ENCODE measurements around the gene COG1.

The COG1 gene

GRCh38 chr17:73158133-73158532 is 34.7 kb upstream of the COG1 start:
- H3K4me1 ChIP-seq (ENCODE audit: control insufficient read depth, insufficient read depth, low read depth, low read length): peaks cover 6% of the 10 kb centered on the region
- H3K23ac ChIP-seq (ENCODE audit: low read length in 2 of 2): no peak overlapping the region
- no peak overlapping the region for H3K4me3 ChIP-seq (ENCODE audit: insufficient read depth in 1 of 2, low read depth in 1 of 2, low read length in 2 of 2)
- no peak overlapping the region for H3K4me2 ChIP-seq (ENCODE audit: low read length, poor library complexity, severe bottlenecking)
- no peak overlapping the region for H2BK15ac ChIP-seq (ENCODE audit: low read depth, poor library complexity, severe bottlenecking)
- WGBS: 81% methylated on average over 2 of the region's 2 CpGs
- no peak overlapping the region for H2BK5ac ChIP-seq (ENCODE audit: low read depth, low read length, poor library complexity, severe bottlenecking)
- H3K18ac ChIP-seq (ENCODE audit: low read depth in 1 of 2, low read length in 2 of 2): no peak overlapping the region
- no peak overlapping the region for H4K8ac ChIP-seq (ENCODE audit: low read length)
- no peak overlapping the region for H3K27ac ChIP-seq (ENCODE audit: low read length, poor library complexity, severe bottlenecking)
- H3K4ac ChIP-seq (ENCODE audit: low read depth in 1 of 2, low read length in 2 of 2): no peak overlapping the region
- no peak overlapping the region for H2AK5ac ChIP-seq (ENCODE audit: low read length, severe bottlenecking)
- H2BK120ac ChIP-seq (ENCODE audit: low read depth, low read length): no peak overlapping the region
- no peak overlapping the region for H2AFZ ChIP-seq (ENCODE audit: low read depth, low read length)
- H3K27me3 ChIP-seq (ENCODE audit: control insufficient read depth in 1 of 2, insufficient read depth in 1 of 2, low read length in 2 of 2): peaks cover 20 to 37% of the 10 kb centered on the region in 2 experiments
- no peak for DNase-seq
- H3K9me3 ChIP-seq (ENCODE audit: control insufficient read depth, low read length): no peaks in the 10 kb centered on the region
- no peak overlapping the region for H4K91ac ChIP-seq (ENCODE audit: low read length)
- H3K9ac ChIP-seq (ENCODE audit: low read length): no peak overlapping the region
- no peak overlapping the region for H3K14ac ChIP-seq (ENCODE audit: low read length in 2 of 2)
- H3K79me1 ChIP-seq (replicated peaks; ENCODE audit: low read length, poor library complexity, severe bottlenecking): no peaks in the 10 kb centered on the region
- H2BK12ac ChIP-seq (ENCODE audit: low read length in 2 of 2): no peak overlapping the region
- H3K36me3 ChIP-seq (ENCODE audit: control insufficient read depth in 1 of 2, insufficient read depth in 2 of 2, low read depth in 1 of 2, low read length in 2 of 2): no peaks in the 10 kb centered on the region

GRCh38 chr17:73160980-73161630 is 31.8 kb upstream of the COG1 start:
- Histone ChIP-seq H3K79me1 (replicated peaks; ENCODE audit: low read length, poor library complexity, severe bottlenecking) (no peaks in the 10 kb centered on the region), H2BK12ac (ENCODE audit: low read length in 2 of 2) (no peak overlapping the region), H4K8ac (ENCODE audit: low read length) (no peak overlapping the region), H2AFZ (ENCODE audit: low read depth, low read length) (no peak overlapping the region), H3K14ac (ENCODE audit: low read length in 2 of 2) (no peak overlapping the region), H4K91ac (ENCODE audit: low read length) (no peak overlapping the region), H2AK5ac (ENCODE audit: low read length, severe bottlenecking) (no peak overlapping the region), H3K27ac (ENCODE audit: low read length, poor library complexity, severe bottlenecking) (no peak overlapping the region), H3K4me2 (ENCODE audit: low read length, poor library complexity, severe bottlenecking) (no peak overlapping the region), H3K9ac (ENCODE audit: low read length) (no peak overlapping the region), H3K36me3 (ENCODE audit: control insufficient read depth in 1 of 2, insufficient read depth in 2 of 2, low read depth in 1 of 2, low read length in 2 of 2) (no peaks in the 10 kb centered on the region), H3K4me1 (ENCODE audit: control insufficient read depth, insufficient read depth, low read depth, low read length) (peaks cover 24% of the 10 kb centered on the region), H2BK15ac (ENCODE audit: low read depth, poor library complexity, severe bottlenecking) (no peak overlapping the region), H3K18ac (ENCODE audit: low read depth in 1 of 2, low read length in 2 of 2) (no peak overlapping the region), H3K23ac (ENCODE audit: low read length in 2 of 2) (no peak overlapping the region), H3K4ac (ENCODE audit: low read depth in 1 of 2, low read length in 2 of 2) (no peak overlapping the region), H3K9me3 (ENCODE audit: control insufficient read depth, low read length) (no peaks in the 10 kb centered on the region), H3K27me3 (ENCODE audit: control insufficient read depth in 1 of 2, insufficient read depth in 1 of 2, low read length in 2 of 2) (peaks cover 47 to 65% of the 10 kb centered on the region in 2 experiments), H2BK120ac (ENCODE audit: low read depth, low read length) (no peak overlapping the region), H2BK5ac (ENCODE audit: low read depth, low read length, poor library complexity, severe bottlenecking) (no peak overlapping the region), H3K4me3 (ENCODE audit: insufficient read depth in 1 of 2, low read depth in 1 of 2, low read length in 2 of 2) (no peak overlapping the region)
- DNase-seq: no peak
- WGBS: 50% methylated on average over 2 of the region's 3 CpGs

GRCh38 chr17:73163043-73163442 is 29.8 kb upstream of the COG1 start:
- no peak for DNase-seq
- H2AK5ac ChIP-seq (ENCODE audit: low read length, severe bottlenecking): no peak overlapping the region
- H3K4me2 ChIP-seq (ENCODE audit: low read length, poor library complexity, severe bottlenecking): no peak overlapping the region
- no peak overlapping the region for H2AFZ ChIP-seq (ENCODE audit: low read depth, low read length)
- H3K23ac ChIP-seq (ENCODE audit: low read length in 2 of 2): no peak overlapping the region
- H3K4me3 ChIP-seq (ENCODE audit: insufficient read depth in 1 of 2, low read depth in 1 of 2, low read length in 2 of 2): no peak overlapping the region
- H3K27ac ChIP-seq (ENCODE audit: low read length, poor library complexity, severe bottlenecking): no peak overlapping the region
- H3K14ac ChIP-seq (ENCODE audit: low read length in 2 of 2): no peak overlapping the region
- H2BK5ac ChIP-seq (ENCODE audit: low read depth, low read length, poor library complexity, severe bottlenecking): no peak overlapping the region
- peaks cover 25% of the 10 kb centered on the region for H3K4me1 ChIP-seq (ENCODE audit: control insufficient read depth, insufficient read depth, low read depth, low read length)
- H2BK15ac ChIP-seq (ENCODE audit: low read depth, poor library complexity, severe bottlenecking): no peak overlapping the region
- H2BK12ac ChIP-seq (ENCODE audit: low read length in 2 of 2): no peak overlapping the region
- no peak overlapping the region for H4K8ac ChIP-seq (ENCODE audit: low read length)
- WGBS: 77% methylated on average over 8 of the region's 8 CpGs
- H3K9me3 ChIP-seq (ENCODE audit: control insufficient read depth, low read length): no peaks in the 10 kb centered on the region
- no peak overlapping the region for H2BK120ac ChIP-seq (ENCODE audit: low read depth, low read length)
- H3K18ac ChIP-seq (ENCODE audit: low read depth in 1 of 2, low read length in 2 of 2): no peak overlapping the region
- peaks cover 65 to 82% of the 10 kb centered on the region in 2 experiments for H3K27me3 ChIP-seq (ENCODE audit: control insufficient read depth in 1 of 2, insufficient read depth in 1 of 2, low read length in 2 of 2)
- H3K9ac ChIP-seq (ENCODE audit: low read length): no peak overlapping the region
- H3K4ac ChIP-seq (ENCODE audit: low read depth in 1 of 2, low read length in 2 of 2): no peak overlapping the region
- H4K91ac ChIP-seq (ENCODE audit: low read length): no peak overlapping the region
- no peaks in the 10 kb centered on the region for H3K36me3 ChIP-seq (ENCODE audit: control insufficient read depth in 1 of 2, insufficient read depth in 2 of 2, low read depth in 1 of 2, low read length in 2 of 2)
- no peaks in the 10 kb centered on the region for H3K79me1 ChIP-seq (replicated peaks; ENCODE audit: low read length, poor library complexity, severe bottlenecking)

GRCh38 chr17:73165616-73166404 is 27.0 kb upstream of the COG1 start:
- Histone ChIP-seq H3K79me1 (replicated peaks; ENCODE audit: low read length, poor library complexity, severe bottlenecking) (no peaks in the 10 kb centered on the region), H2BK12ac (ENCODE audit: low read length in 2 of 2) (no peak overlapping the region), H3K23ac (ENCODE audit: low read length in 2 of 2) (no peak overlapping the region), H4K91ac (ENCODE audit: low read length) (no peak overlapping the region), H3K18ac (ENCODE audit: low read depth in 1 of 2, low read length in 2 of 2) (no peak overlapping the region), H3K4me3 (ENCODE audit: insufficient read depth in 1 of 2, low read depth in 1 of 2, low read length in 2 of 2) (peak overlapping the region; percentile 52 to 76), H2BK5ac (ENCODE audit: low read depth, low read length, poor library complexity, severe bottlenecking) (no peak overlapping the region), H4K8ac (ENCODE audit: low read length) (no peak overlapping the region), H2AK5ac (ENCODE audit: low read length, severe bottlenecking) (no peak overlapping the region), H3K27ac (ENCODE audit: low read length, poor library complexity, severe bottlenecking) (no peak overlapping the region), H3K4me1 (ENCODE audit: control insufficient read depth, insufficient read depth, low read depth, low read length) (peaks cover 25% of the 10 kb centered on the region), H3K36me3 (ENCODE audit: control insufficient read depth in 1 of 2, insufficient read depth in 2 of 2, low read depth in 1 of 2, low read length in 2 of 2) (no peaks in the 10 kb centered on the region), H3K9ac (ENCODE audit: low read length) (peak overlapping the region; percentile 43), H3K9me3 (ENCODE audit: control insufficient read depth, low read length) (peaks cover 3% of the 10 kb centered on the region), H2AFZ (ENCODE audit: low read depth, low read length) (no peak overlapping the region), H2BK15ac (ENCODE audit: low read depth, poor library complexity, severe bottlenecking) (no peak overlapping the region), H3K4me2 (ENCODE audit: low read length, poor library complexity, severe bottlenecking) (peak overlapping the region; percentile 99), H3K4ac (ENCODE audit: low read depth in 1 of 2, low read length in 2 of 2) (no peak overlapping the region), H3K14ac (ENCODE audit: low read length in 2 of 2) (no peak overlapping the region), H3K27me3 (ENCODE audit: control insufficient read depth in 1 of 2, insufficient read depth in 1 of 2, low read length in 2 of 2) (peaks cover 68 to 76% of the 10 kb centered on the region in 2 experiments), H2BK120ac (ENCODE audit: low read depth, low read length) (no peak overlapping the region)
- 1% methylated on average over 41 of the region's 51 CpGs for WGBS
- DNase-seq: peak; percentile 18

Data from mesenchymal stem cell (in vitro differentiated cells and primary cell).